HL-60 (cell line): ENCODE data around the gene TRIM54.

Experiments
- POLR2AphosphoS5 ChIP-seq: IDR thresholded peaks from 2 replicates; pipeline ENCODE4 v1.6.1; 2012; ENCODE audit warnings: low read depth
- TF ChIP-seq, protein P1 (sequence below): IDR thresholded peaks from one replicate; pipeline ENCODE4 v1.5.1; 2011; ENCODE audit warnings: low read length, control low read depth, inconsistent platforms; ENCODE audit not compliant: insufficient read depth

DNA sequence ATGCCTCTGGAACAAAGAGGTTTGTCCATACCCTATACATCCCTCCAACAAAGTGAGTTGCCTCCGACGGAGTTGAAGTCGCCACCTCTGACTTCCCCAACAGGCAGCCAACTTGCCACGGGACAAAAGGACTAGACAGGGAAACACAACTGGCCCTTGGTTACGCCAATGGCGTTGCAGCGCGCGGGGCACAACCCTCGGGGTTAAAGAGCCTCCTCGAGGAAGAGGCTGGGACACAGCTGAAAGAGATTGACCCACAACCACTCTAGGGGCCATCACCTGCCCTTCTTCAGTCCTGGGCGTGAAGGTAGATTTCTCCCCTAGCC is 73.8 kb downstream of the TRIM54 start:
- TF ChIP-seq, protein P1, sequence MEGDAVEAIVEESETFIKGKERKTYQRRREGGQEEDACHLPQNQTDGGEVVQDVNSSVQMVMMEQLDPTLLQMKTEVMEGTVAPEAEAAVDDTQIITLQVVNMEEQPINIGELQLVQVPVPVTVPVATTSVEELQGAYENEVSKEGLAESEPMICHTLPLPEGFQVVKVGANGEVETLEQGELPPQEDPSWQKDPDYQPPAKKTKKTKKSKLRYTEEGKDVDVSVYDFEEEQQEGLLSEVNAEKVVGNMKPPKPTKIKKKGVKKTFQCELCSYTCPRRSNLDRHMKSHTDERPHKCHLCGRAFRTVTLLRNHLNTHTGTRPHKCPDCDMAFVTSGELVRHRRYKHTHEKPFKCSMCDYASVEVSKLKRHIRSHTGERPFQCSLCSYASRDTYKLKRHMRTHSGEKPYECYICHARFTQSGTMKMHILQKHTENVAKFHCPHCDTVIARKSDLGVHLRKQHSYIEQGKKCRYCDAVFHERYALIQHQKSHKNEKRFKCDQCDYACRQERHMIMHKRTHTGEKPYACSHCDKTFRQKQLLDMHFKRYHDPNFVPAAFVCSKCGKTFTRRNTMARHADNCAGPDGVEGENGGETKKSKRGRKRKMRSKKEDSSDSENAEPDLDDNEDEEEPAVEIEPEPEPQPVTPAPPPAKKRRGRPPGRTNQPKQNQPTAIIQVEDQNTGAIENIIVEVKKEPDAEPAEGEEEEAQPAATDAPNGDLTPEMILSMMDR: no peak
- no peak for TF ChIP-seq POLR2AphosphoS5
